Prostate gland (tissue), 2 donors: ENCODE results near the gene FBXO38. TPM values are rescaled to one million over a fixed set of nuclear protein-coding genes. Genes with fewer than 3 reads are reported as not detected.

Source experiments
- DNase-seq: peaks from one replicate; pipeline ENCODE4 v3.0.0-alpha.2; 2019; ENCODE audit warnings: low spot score
- H3K27ac ChIP-seq, 2 donors: fragments of 200-600 bp; sonication (generic); 2 replicates each; pipeline ENCODE4 v1.5.1; 2017 to 2019
- H3K27me3 ChIP-seq: fragments of 200-600 bp; sonication (generic); replicated peaks from 2 replicates; pipeline ENCODE4 v1.5.1; 2019; ENCODE audit not compliant: insufficient read depth
- H3K36me3 ChIP-seq, 2 donors: fragments of 200-600 bp; sonication (generic); 1 replicate in 1 of 2; 2 replicates in 1 of 2; pipeline versions ENCODE4 v1.5.1 to v1.8.1; 2017 to 2019
- H3K4me1 ChIP-seq: fragments of 200-600 bp; sonication (generic); replicated peaks from 2 replicates; pipeline ENCODE4 v1.5.1; 2019
- H3K4me3 ChIP-seq, 2 donors: fragments of 200-600 bp; sonication (generic); 2 replicates each; pipeline ENCODE4 v1.5.1; 2017 to 2019
- H3K9me3 ChIP-seq: fragments of 200-600 bp; sonication (generic); 2 replicates; pipeline ENCODE4 v1.5.1; 2017
- CTCF ChIP-seq, 4 experiments: fragments of 200-600 bp in 2 of 4; fragments of 450-650 bp in 2 of 4; sonication (generic) in 2 of 4; IDR thresholded peaks; 1 replicate in 3 of 4; 2 replicates in 1 of 4; pipeline ENCODE4 v1.5.1; 2016 to 2019; ENCODE audit warnings: antibody characterized with exemption in 4 of 4, mild to moderate bottlenecking in 2 of 4, moderate library complexity in 2 of 4
- POLR2A ChIP-seq: fragments of 450-650 bp; IDR thresholded peaks from one replicate; pipeline ENCODE4 v1.6.1; 2016; ENCODE audit warnings: antibody characterized with exemption, mild to moderate bottlenecking
- POLR2AphosphoS5 ChIP-seq: sonication (generic); formaldehyde crosslinking; IDR thresholded peaks from one replicate; pipeline ENCODE4 v1.6.1; 2017; ENCODE audit warnings: antibody characterized with exemption
- WGBS: methylation state at CpG from one replicate; pipeline ENCODE4 v1.1.5; 2018; 5-methylcytosine and 5-hydroxymethylcytosine counted together
- intact Hi-C: fragments of 100-400 bp; cut with DNase I; formaldehyde crosslinking; loops from one replicate; pipeline ENCODE4 v1.14.2; 2022
- total RNA-seq, 2 donors: library from RNA; depleted of rRNA; stranded (reverse); fragments of >200 nt; gene quantifications; one replicate each; pipeline ENCODE4 v1.1.0, GENCODE V29; 2016

The FBXO38 gene
- total RNA-seq, 2 donors from 2014 or later, result 47.1 to 53.2 TPM

GRCh38 chr5:148401604-148402003 is 17.8 kb downstream of the FBXO38 start:
- no peak for TF ChIP-seq CTCF (IDR thresholded peaks at IDR 0.05)
- TF ChIP-seq POLR2AphosphoS5, result no peak
- TF ChIP-seq POLR2A, result no peak
- Histone ChIP-seq H3K36me3 (no peaks in the 10 kb centered on the region), H3K4me1 (no peaks in the 10 kb centered on the region), H3K27me3 (no peaks in the 10 kb centered on the region), H3K27ac (no peak overlapping the region), H3K4me3 (no peak overlapping the region), H3K9me3 (no peaks in the 10 kb centered on the region)
- WGBS, result 50% methylated on average over 2 of the region's 2 CpGs
- DNase-seq, result no peak
- intact Hi-C loops, result no loop called here

- no peak for DNase-seq
- Histone ChIP-seq H3K4me1 (no peaks in the 10 kb centered on the region), H3K36me3 (no peaks in the 10 kb centered on the region), H3K9me3 (no peaks in the 10 kb centered on the region), H3K4me3 (no peak overlapping the region), H3K27me3 (no peaks in the 10 kb centered on the region), H3K27ac (no peak overlapping the region)
- no peak for TF ChIP-seq CTCF (IDR thresholded peaks at IDR 0.05)
- TF ChIP-seq POLR2AphosphoS5, result no peak
- no peak for TF ChIP-seq POLR2A
- intact Hi-C loops, result no loop called here
These were observed 19.6 kb downstream of the FBXO38 start for GRCh38 chr5:148403344-148403743.

- H3K27me3 ChIP-seq, result no peaks in the 10 kb centered on the region
- no peaks in the 10 kb centered on the region for H3K36me3 ChIP-seq
- H3K9me3 ChIP-seq, result no peaks in the 10 kb centered on the region
- intact Hi-C loops, result no loop called here
- WGBS, result 75% methylated on average over 3 of the region's 3 CpGs
- H3K27ac ChIP-seq, result no peak overlapping the region
- TF ChIP-seq POLR2AphosphoS5, result no peak
- no peak for TF ChIP-seq CTCF (IDR thresholded peaks at IDR 0.05)
- TF ChIP-seq POLR2A, result no peak
- no peak overlapping the region for H3K4me3 ChIP-seq
- no peaks in the 10 kb centered on the region for H3K4me1 ChIP-seq
- DNase-seq, result no peak
These were observed 22.6 kb downstream of the FBXO38 start for GRCh38 chr5:148406406-148406805.

GRCh38 chr5:148408092-148408491 is 24.3 kb downstream of the FBXO38 start:
- Histone ChIP-seq H3K9me3 (no peaks in the 10 kb centered on the region), H3K4me1 (no peaks in the 10 kb centered on the region), H3K27ac (no peak overlapping the region), H3K27me3 (no peaks in the 10 kb centered on the region), H3K36me3 (no peaks in the 10 kb centered on the region), H3K4me3 (no peak overlapping the region)
- 76% methylated on average over 3 of the region's 3 CpGs for WGBS
- intact Hi-C loops, result no loop called here
- TF ChIP-seq POLR2A (no peak), CTCF (IDR thresholded peaks at IDR 0.05) (no peak), POLR2AphosphoS5 (no peak)
- no peak for DNase-seq

- H3K36me3 ChIP-seq, result no peaks in the 10 kb centered on the region
- H3K4me3 ChIP-seq, result no peak overlapping the region
- intact Hi-C loops, result no loop called here
- no peak for TF ChIP-seq POLR2AphosphoS5
- TF ChIP-seq POLR2A, result no peak
- no peak for TF ChIP-seq CTCF (IDR thresholded peaks at IDR 0.05)
- H3K27me3 ChIP-seq, result no peaks in the 10 kb centered on the region
- no peaks in the 10 kb centered on the region for H3K9me3 ChIP-seq
- H3K4me1 ChIP-seq, result no peaks in the 10 kb centered on the region
- DNase-seq, result no peak
- no peak overlapping the region for H3K27ac ChIP-seq
- WGBS, result 97% methylated on average over 2 of the region's 2 CpGs
These were observed 28.4 kb downstream of the FBXO38 start for GRCh38 chr5:148412124-148412523.
